Neural cell (in vitro differentiated cells): ENCODE results near the gene NDOR1.

Experiments
- EP300 ChIP-seq: fragments of 450-650 bp; conservative IDR thresholded peaks from 2 replicates; pipeline ENCODE4 v1.6.1; 2014; ENCODE audit warnings: antibody characterized with exemption, mild to moderate bottlenecking, moderate library complexity; ENCODE audit not compliant: poor library complexity, severe bottlenecking
- EZH2 ChIP-seq: fragments of 200-600, 300-800 bp; shearing (Covaris generic), sonication (generic); IDR thresholded peaks from 2 replicates; pipeline ENCODE4 v1.6.1; 2014; ENCODE audit warnings: antibody characterized with exemption, low read length, borderline replicate concordance, mild to moderate bottlenecking; ENCODE audit not compliant: insufficient read depth, poor library complexity, severe bottlenecking
- POLR2AphosphoS5 ChIP-seq: IDR thresholded peaks from 2 replicates; pipeline ENCODE4 v1.6.1; 2012
- RAD21 ChIP-seq: fragments of 450-650 bp; conservative IDR thresholded peaks from 2 replicates; pipeline ENCODE4 v1.6.1; 2014; ENCODE audit warnings: antibody characterized with exemption, mild to moderate bottlenecking, moderate library complexity
- TF ChIP-seq, protein P1 (sequence below): fragments of 450-650 bp; IDR thresholded peaks from 2 replicates; pipeline ENCODE4 v1.5.1; 2014; ENCODE audit warnings: antibody characterized with exemption, mild to moderate bottlenecking, moderate library complexity; ENCODE audit not compliant: poor library complexity, severe bottlenecking

DNA sequence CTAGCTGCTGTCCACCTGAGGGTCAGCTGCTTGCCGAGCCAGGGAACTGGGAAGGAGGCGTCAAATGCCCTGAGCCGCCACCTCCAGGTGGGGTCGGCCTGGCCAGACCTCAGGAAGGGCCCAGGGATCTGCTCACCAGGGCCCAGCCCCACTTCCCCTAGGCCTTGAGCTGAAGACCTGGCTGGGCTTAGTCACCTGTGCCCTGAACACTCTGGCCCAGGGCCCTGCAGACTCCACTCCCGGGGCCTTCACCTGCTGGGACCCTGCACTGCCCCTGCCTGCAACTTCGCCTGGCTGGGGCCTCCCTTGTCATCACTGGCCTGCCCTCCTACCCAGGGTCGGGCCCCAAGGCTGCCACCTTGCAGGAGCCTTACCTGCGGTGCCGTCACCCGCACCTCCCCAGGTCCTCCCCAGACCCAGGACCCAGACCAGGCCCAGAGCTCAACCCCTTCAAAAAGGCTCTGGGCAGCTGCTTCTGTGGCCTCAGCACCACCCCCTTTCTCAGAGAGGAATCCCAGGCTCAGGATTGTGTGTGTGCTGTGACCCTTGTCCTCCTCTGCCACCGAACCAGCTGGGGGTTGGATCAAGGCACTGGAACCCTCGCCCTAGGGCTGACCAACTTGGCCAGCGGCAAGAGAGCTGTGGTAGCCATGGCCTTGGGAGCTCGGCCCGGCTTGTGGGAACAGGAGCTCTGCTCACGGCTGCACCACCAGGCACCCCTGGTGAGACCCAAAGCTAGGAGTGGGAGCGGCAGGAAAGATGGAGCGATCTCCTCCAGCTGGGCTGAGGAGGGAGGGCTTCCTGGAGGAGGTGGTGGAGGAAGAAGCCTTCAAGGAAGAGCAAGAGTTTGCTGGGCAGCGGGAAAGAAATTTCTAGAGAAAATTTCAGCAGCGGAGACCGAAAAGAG is 48.5 kb downstream of the NDOR1 start:
- TF ChIP-seq RAD21 (no peak), POLR2AphosphoS5 (no peak), EZH2 (no peak), EP300 (no peak)
- TF ChIP-seq, protein P1, sequence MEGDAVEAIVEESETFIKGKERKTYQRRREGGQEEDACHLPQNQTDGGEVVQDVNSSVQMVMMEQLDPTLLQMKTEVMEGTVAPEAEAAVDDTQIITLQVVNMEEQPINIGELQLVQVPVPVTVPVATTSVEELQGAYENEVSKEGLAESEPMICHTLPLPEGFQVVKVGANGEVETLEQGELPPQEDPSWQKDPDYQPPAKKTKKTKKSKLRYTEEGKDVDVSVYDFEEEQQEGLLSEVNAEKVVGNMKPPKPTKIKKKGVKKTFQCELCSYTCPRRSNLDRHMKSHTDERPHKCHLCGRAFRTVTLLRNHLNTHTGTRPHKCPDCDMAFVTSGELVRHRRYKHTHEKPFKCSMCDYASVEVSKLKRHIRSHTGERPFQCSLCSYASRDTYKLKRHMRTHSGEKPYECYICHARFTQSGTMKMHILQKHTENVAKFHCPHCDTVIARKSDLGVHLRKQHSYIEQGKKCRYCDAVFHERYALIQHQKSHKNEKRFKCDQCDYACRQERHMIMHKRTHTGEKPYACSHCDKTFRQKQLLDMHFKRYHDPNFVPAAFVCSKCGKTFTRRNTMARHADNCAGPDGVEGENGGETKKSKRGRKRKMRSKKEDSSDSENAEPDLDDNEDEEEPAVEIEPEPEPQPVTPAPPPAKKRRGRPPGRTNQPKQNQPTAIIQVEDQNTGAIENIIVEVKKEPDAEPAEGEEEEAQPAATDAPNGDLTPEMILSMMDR, result no peak
